H9 (cell line): ENCODE data around the gene CHCHD6. TPM values are rescaled to one million over a fixed set of nuclear protein-coding genes. Genes with fewer than 3 reads are reported as not detected.

Experiments used
- DNase-seq: peaks from one replicate; pipeline ENCODE4 v3.0.0-alpha.2; 2017
- H2AFZ ChIP-seq: one replicate; pipeline ENCODE4 v1.6.1; 2013; ENCODE audit warnings: mild to moderate bottlenecking, low read length, control low read depth, moderate library complexity
- H2AK5ac ChIP-seq: 2 replicates; pipeline ENCODE4 v1.6.1; 2013; ENCODE audit warnings: low read length, control low read depth, mixed read lengths; ENCODE audit not compliant: insufficient read length
- H2BK120ac ChIP-seq: one replicate; pipeline ENCODE4 v1.6.1; 2013; ENCODE audit warnings: low read depth, mild to moderate bottlenecking, low read length, control low read depth, inconsistent platforms; ENCODE audit not compliant: poor library complexity, severe bottlenecking
- H2BK12ac ChIP-seq: 2 replicates; pipeline ENCODE4 v1.6.1; 2013; ENCODE audit warnings: low read length, control low read depth, mixed read lengths, low read depth; ENCODE audit not compliant: insufficient read length
- H2BK15ac ChIP-seq: 2 replicates; pipeline ENCODE4 v1.6.1; 2013; ENCODE audit warnings: low read depth, low read length, control low read depth
- H2BK20ac ChIP-seq: one replicate; pipeline ENCODE4 v1.6.1; 2013; ENCODE audit warnings: low read depth, mild to moderate bottlenecking, low read length, control low read depth, inconsistent platforms; ENCODE audit not compliant: poor library complexity, severe bottlenecking
- H2BK5ac ChIP-seq: 2 replicates; pipeline ENCODE4 v1.6.1; 2013; ENCODE audit warnings: low read length, control low read depth, mixed read lengths; ENCODE audit not compliant: insufficient read length
- H3K14ac ChIP-seq: 2 replicates; pipeline ENCODE4 v1.6.1; 2013; ENCODE audit warnings: low read length, control low read depth; ENCODE audit not compliant: insufficient read depth
- H3K18ac ChIP-seq: 2 replicates; pipeline ENCODE4 v1.6.1; 2013; ENCODE audit warnings: low read depth, mild to moderate bottlenecking, mixed read lengths, low read length, control low read depth; ENCODE audit not compliant: insufficient read length
- H3K23ac ChIP-seq: 2 replicates; pipeline ENCODE4 v1.6.1; 2013; ENCODE audit warnings: low read length, control low read depth, mixed read lengths, low read depth; ENCODE audit not compliant: insufficient read length
- H3K23me2 ChIP-seq: 2 replicates; pipeline ENCODE4 v1.6.1; 2013; ENCODE audit warnings: low read depth, mild to moderate bottlenecking, mixed read lengths, low read length, control low read depth; ENCODE audit not compliant: insufficient read length, poor library complexity, severe bottlenecking
- H3K27ac ChIP-seq: 2 replicates; pipeline ENCODE4 v1.5.1; 2013; ENCODE audit warnings: low read length, control low read depth, mixed read lengths, low read depth; ENCODE audit not compliant: insufficient read length
- H3K27me3 ChIP-seq: 2 replicates; pipeline ENCODE4 v1.6.1; 2013; ENCODE audit warnings: low read length, control low read depth, inconsistent platforms; ENCODE audit not compliant: insufficient read depth
- H3K4ac ChIP-seq: 2 replicates; pipeline ENCODE4 v1.6.1; 2013; ENCODE audit warnings: low read depth, mild to moderate bottlenecking, control low read depth, inconsistent platforms, low read length, moderate library complexity
- H3K4me1 ChIP-seq: 2 replicates; pipeline ENCODE4 v1.6.1; 2013; ENCODE audit warnings: low read length, control low read depth, inconsistent platforms; ENCODE audit not compliant: insufficient read depth
- H3K4me2 ChIP-seq: 2 replicates; pipeline ENCODE4 v1.6.1; 2013; ENCODE audit warnings: low read length, control low read depth, mixed read lengths; ENCODE audit not compliant: insufficient read length, insufficient read depth
- H3K56ac ChIP-seq: 2 replicates; pipeline ENCODE4 v1.6.1; 2013; ENCODE audit warnings: low read depth, mild to moderate bottlenecking, mixed read lengths, low read length, control low read depth; ENCODE audit not compliant: insufficient read length
- H3K79me1 ChIP-seq: 2 replicates; pipeline ENCODE4 v1.6.1; 2013; ENCODE audit warnings: low read depth, mild to moderate bottlenecking, moderate library complexity, low read length, control low read depth, inconsistent platforms; ENCODE audit not compliant: insufficient read depth, poor library complexity, severe bottlenecking
- H3K79me2 ChIP-seq: 2 replicates; pipeline ENCODE4 v1.6.1; 2013; ENCODE audit warnings: low read length, control low read depth, inconsistent platforms; ENCODE audit not compliant: insufficient read depth
- H3K9ac ChIP-seq: 2 replicates; pipeline ENCODE4 v1.6.1; 2013; ENCODE audit warnings: low read length, control low read depth, mixed read lengths; ENCODE audit not compliant: insufficient read length; ENCODE audit errors: extremely low read depth
- H3K9me3 ChIP-seq: one replicate; pipeline ENCODE4 v1.6.1; 2013; ENCODE audit warnings: low read depth, low read length, inconsistent platforms; ENCODE audit not compliant: control insufficient read depth
- H3T11ph ChIP-seq: one replicate; pipeline ENCODE4 v1.6.1; 2013; ENCODE audit warnings: mild to moderate bottlenecking, low read length, control low read depth, inconsistent platforms
- H4K20me1 ChIP-seq: one replicate; pipeline ENCODE4 v1.6.1; 2013; ENCODE audit not compliant: control insufficient read depth, insufficient read length, insufficient read depth
- H4K5ac ChIP-seq: 2 replicates; pipeline ENCODE4 v1.6.1; 2013; ENCODE audit warnings: low read depth, mild to moderate bottlenecking, mixed read lengths, low read length, control low read depth; ENCODE audit not compliant: insufficient read length
- H4K8ac ChIP-seq: replicated peaks from 2 replicates; pipeline ENCODE4 v1.6.1; 2013; ENCODE audit warnings: low read length, control low read depth, mixed read lengths, low read depth; ENCODE audit not compliant: insufficient read length
- H4K91ac ChIP-seq: 2 replicates; pipeline ENCODE4 v1.6.1; 2013; ENCODE audit warnings: low read depth, mild to moderate bottlenecking, moderate library complexity, mixed read lengths, low read length, control low read depth; ENCODE audit not compliant: insufficient read length
- H3K27ac Mint-ChIP-seq, 3 experiments: 2 replicates in 2 of 3; 3 replicates in 1 of 3; pipeline ENCODE4 v1.8.0; 2020 to 2021; ENCODE audit warnings: mixed read lengths in 3 of 3, mild to moderate bottlenecking in 1 of 3, moderate library complexity in 1 of 3
- H3K27me3 Mint-ChIP-seq: 2 replicates; pipeline ENCODE4 v1.8.0; 2021; ENCODE audit warnings: low read depth, mild to moderate bottlenecking, moderate library complexity, mixed read lengths
- H3K36me3 Mint-ChIP-seq, 3 experiments: 2 replicates in 2 of 3; 3 replicates in 1 of 3; pipeline ENCODE4 v1.8.0; 2020 to 2021; ENCODE audit warnings: low read depth in 3 of 3, mixed read lengths in 3 of 3; ENCODE audit not compliant: insufficient read depth in 1 of 3
- H3K4me1 Mint-ChIP-seq, 2 experiments: 2 replicates each; pipeline ENCODE4 v1.8.0; 2020; ENCODE audit warnings: mixed read lengths in 2 of 2
- H3K4me3 Mint-ChIP-seq, 2 experiments: 2 replicates in 1 of 2; 3 replicates in 1 of 2; pipeline ENCODE4 v1.8.0; 2020 to 2021; ENCODE audit warnings: mild to moderate bottlenecking in 2 of 2, mixed read lengths in 2 of 2, moderate library complexity in 1 of 2
- H3K9me3 Mint-ChIP-seq, 2 experiments: 2 replicates in 1 of 2; 3 replicates in 1 of 2; pipeline ENCODE4 v1.8.0; 2020; ENCODE audit warnings: mild to moderate bottlenecking in 2 of 2, mixed read lengths in 2 of 2, moderate library complexity in 1 of 2
- CTCF ChIP-seq: fragments of 200-600 bp; sonication (generic); conservative IDR thresholded peaks from 3 replicates; pipeline ENCODE4 v1.8.0; 2021; ENCODE audit warnings: antibody characterized with exemption, mild to moderate bottlenecking
- WGBS: extraction: QIAGEN DNeasy Blood & Tissue Kit; methylation state at CpG from one replicate; pipeline ENCODE4 v1.1.7; 2013; ENCODE audit warnings: missing lambda C conversion rate, low lambda C conversion rate, mixed read lengths; ENCODE audit not compliant: insufficient read length; ENCODE audit errors: extremely low coverage; 5-methylcytosine and 5-hydroxymethylcytosine counted together
- total RNA-seq: library from RNA; stranded (reverse); gene quantifications from 2 replicates; pipeline ENCODE4 v1.2.1, GENCODE V29; 2021

Gene CHCHD6
- total RNA-seq, 1 experiment from 2014 or later = 34.2 TPM

DNA sequence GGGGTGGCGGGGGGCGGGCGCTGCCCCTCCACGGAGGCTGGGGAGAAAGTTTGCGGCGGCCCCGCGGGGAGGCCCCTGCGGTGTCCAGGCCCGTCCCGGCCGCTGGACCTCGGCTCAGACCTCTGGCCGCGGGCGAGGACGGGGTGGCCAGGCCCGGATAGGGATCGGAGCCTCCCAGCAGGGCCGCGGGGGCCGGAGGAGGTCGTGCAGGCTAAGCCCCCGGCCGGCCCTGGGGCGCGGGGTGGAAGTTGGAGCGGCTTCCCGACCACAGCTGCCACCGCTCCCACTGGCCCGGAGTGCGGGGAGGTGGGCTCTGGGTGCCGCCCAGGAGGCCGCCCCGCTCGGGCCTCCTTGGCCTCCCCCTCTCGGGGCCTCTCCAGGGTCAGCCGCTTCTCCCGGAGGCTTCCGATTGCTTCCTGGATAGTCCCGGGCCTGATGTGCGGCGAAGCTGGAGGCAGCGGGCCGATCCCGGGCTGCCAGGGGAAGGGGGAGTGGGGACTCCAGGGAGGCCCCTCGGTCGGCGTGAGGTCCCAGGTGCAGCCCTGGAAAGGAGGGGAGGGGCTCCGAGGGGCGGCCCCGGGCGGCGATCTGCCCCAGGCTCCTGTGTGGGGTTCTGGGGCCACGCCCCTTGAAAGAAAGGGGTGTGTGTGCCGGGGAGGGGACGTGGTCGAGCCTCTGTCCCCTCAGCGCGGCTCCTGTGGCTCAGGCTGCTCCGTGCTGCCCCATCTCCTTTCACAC, 279.8 kb downstream of the CHCHD6 start:
- no peak overlapping the region for H3K56ac ChIP-seq
- H3T11ph ChIP-seq = no peak overlapping the region
- H3K9me3 Mint-ChIP-seq = no peaks in the 10 kb centered on the region
- H3K79me1 ChIP-seq = no peaks in the 10 kb centered on the region
- no peak overlapping the region for H3K27ac ChIP-seq
- H3K9me3 ChIP-seq = no peaks in the 10 kb centered on the region
- TF ChIP-seq CTCF = no peak
- H4K20me1 ChIP-seq = no peaks in the 10 kb centered on the region
- no peak overlapping the region for H3K4ac ChIP-seq
- no peak overlapping the region for H4K8ac ChIP-seq
- peaks cover 0 to under 1% (median 0%) of the 10 kb centered on the region in 3 experiments; a peak in 2 of 7 replicates for H3K36me3 Mint-ChIP-seq
- no peak overlapping the region for H2AK5ac ChIP-seq
- no peak overlapping the region for H3K18ac ChIP-seq
- peak overlapping the region; percentile 57 for H2BK120ac ChIP-seq
- H4K5ac ChIP-seq = no peak overlapping the region
- peaks cover 6% of the 10 kb centered on the region; the same call in 1 of the 2 replicates for H3K79me2 ChIP-seq
- no peak overlapping the region for H2AFZ ChIP-seq
- WGBS = no CpG with 5 or more reads among the region's 61 CpGs
- H3K14ac ChIP-seq = peak overlapping the region; percentile 31; the same call in 1 of the 2 replicates
- H4K91ac ChIP-seq = no peak overlapping the region
- H3K4me2 ChIP-seq = peak overlapping the region; percentile 43
- no peak overlapping the region for H3K23ac ChIP-seq
- no peak overlapping the region for H3K9ac ChIP-seq
- peaks cover 12 to 31% of the 10 kb centered on the region in 2 experiments for H3K4me1 Mint-ChIP-seq
- no peak overlapping the region for H2BK20ac ChIP-seq
- H2BK12ac ChIP-seq = no peak overlapping the region
- H3K27me3 Mint-ChIP-seq = peaks cover 22% of the 10 kb centered on the region
- no peaks in the 10 kb centered on the region for H3K23me2 ChIP-seq
- DNase-seq = peak; percentile 77
- no peak overlapping the region for H2BK5ac ChIP-seq
- no peaks in the 10 kb centered on the region for H3K27me3 ChIP-seq
- H3K4me1 ChIP-seq = no peaks in the 10 kb centered on the region
- H3K4me3 Mint-ChIP-seq = peak overlapping the region; percentile 63 to 75
- H3K27ac Mint-ChIP-seq = no peak overlapping the region
- H2BK15ac ChIP-seq = no peak overlapping the region
